Measurements from ENCODE around the gene PPP5C.

The PPP5C gene

DNA sequence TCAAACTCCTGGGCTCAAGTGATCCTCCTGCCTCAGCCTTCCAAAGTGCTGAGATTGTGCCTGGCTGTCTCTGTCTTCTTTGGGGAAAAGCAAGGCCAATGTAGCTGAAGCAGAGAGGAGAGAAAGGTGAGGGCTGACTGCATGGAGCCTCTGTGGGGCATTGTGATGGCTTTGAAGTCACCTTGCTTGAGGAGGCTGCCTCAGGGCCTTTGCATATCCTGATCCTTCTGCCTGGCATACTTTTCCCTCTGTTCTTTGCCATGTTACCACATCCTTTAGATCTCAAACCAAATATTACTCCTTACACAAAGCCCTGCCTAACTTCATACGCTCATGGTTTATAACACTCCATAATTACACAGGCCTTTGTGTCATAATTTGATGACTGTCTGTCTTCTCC lies 9.4 kb upstream of the PPP5C start:
- DNase-seq = no peak

DNA sequence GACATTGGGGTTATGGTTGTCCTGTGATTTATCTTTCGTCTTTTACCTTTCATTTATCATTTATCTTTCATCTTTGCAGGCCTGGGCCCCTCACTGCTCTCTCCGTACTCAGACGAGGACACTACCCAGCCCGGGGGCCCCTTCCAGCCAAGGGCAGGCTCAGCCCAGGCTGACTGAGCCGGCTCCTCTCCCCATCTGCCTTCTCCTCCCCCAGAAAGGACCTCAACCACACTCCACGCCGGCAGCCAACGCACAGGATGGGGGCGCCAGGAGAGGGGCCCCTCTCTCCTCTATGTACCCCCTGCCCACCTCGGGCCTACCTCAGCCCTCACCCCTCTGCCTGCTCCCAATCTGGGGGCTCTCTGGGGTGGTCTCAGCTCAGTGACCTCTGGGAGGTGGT lies 7.4 kb upstream of the PPP5C start:
- no peak for DNase-seq

DNA sequence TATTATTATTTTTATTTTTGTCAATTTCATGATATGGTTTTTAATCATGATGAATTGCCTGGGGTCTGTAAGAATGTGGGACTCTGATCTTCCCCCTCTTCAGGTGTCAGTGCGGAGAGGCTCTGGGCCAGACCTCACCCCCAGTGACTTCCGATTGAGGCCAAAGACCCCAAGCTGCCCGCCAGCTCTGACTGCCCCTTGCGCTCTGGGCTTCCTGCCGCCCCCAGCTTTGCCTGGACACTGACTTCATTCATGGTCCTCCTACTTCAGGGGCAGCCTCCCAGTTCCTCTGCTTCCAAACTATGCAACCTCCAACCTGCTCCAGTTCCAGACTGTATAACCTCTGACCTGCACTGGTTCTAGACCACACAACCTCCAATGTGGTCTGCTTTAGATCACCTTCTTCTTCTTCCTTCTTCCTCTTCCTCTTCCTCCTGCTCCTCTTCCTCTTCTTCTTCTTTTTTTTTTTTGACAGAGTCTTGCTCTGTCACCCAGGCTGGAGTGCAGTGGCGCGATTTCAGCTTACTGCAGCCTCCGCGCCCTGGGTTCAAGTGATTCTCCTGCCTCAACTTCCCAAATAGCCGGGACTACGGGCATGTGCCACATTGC lies 6.7 kb upstream of the PPP5C start:
- no peak for DNase-seq

DNA sequence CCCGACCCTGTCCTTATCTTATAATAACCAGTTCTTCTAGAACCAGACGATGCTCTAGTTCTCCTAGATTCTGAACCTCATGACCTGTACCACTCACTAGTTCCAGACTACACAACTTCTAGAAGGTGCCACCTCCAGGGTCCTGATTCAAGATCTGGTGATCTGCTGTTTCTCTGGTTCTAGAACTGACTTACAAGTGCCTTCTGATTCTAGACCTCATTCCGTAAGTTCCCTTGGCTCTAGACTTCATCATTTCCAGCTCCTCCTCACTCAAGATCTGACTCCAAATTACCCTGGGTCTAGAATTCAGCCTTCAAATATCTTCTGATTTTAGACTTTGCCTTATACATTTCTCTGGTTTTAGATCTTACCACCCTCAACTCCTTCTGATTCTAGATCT lies 5.0 kb upstream of the PPP5C start:
- DNase-seq = no peak

DNA sequence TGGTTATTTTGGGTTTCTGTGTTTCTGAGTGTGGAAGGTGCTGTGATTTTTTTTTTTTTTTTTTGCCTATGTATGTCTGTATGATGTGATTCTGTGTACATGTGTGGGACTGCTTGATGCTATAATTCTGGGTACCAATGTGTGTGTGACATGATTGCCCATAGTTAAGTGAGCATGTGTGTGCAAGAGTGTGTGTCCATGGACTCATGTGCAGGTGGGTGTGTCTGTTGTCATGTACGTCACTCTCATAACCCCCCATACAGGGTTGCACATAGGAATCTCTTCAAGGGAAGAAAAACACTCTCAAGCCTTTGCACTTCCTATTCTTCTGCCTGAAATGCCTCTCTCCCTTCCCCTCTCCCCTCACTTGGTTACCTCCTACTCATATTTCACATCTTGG lies 2.5 kb upstream of the PPP5C start:
- no peak for DNase-seq

DNA sequence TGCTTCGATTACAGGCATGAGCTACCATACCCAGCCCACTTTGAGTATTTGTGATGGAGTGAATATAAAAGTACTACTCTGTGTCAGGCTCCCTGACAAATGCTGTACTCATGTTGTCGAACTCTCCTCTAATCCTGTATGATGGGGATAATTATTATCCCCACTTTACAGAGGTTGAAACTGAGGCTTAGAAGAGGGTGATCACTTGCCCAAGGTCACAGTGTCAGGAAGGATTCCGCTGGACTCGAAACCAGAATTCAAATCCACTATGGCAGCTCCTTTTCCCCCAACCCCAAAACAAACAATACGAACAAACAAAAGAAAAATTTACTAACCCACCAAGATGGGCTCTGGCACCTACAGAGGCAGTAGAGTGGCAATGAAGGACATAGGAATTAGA lies 1.7 kb upstream of the PPP5C start:
- no peak for DNase-seq

DNA sequence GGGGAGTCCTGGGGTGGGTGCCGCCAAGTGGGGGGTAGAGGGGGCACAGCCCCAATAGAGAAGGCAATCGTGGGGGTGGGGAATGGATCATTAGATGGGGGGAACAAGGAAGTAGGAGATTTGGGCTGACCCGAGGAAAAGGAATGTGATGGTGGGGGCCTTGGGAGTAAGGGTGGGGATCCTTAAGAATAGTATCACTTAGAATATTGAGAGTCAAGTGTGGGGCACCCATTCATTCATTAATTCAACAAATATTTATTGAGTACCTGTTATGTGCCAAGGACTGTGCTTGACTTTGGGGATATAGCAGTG lies 641 bp downstream of the PPP5C start:
- DNase-seq = no peak

DNA sequence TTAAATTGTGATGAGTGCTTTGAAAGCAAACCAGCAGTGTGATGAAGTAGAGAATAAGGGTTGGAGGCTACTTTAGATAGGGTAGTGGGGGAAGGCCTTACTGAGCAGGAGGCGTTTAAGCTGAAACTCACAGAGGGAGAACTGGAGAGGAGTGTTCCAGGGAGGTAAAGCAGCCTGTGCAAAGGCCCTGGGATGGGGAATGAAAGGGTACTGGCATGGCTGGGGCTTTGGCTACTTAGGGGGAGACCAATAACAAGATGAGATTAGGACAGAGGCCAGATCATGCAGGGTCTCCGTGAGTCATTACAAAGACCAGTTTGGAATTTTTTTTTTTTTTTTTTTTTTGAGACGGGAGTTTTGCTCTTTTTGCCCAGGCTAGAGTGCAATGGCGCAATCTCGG lies 1.1 kb downstream of the PPP5C start:
- DNase-seq = no peak

DNA sequence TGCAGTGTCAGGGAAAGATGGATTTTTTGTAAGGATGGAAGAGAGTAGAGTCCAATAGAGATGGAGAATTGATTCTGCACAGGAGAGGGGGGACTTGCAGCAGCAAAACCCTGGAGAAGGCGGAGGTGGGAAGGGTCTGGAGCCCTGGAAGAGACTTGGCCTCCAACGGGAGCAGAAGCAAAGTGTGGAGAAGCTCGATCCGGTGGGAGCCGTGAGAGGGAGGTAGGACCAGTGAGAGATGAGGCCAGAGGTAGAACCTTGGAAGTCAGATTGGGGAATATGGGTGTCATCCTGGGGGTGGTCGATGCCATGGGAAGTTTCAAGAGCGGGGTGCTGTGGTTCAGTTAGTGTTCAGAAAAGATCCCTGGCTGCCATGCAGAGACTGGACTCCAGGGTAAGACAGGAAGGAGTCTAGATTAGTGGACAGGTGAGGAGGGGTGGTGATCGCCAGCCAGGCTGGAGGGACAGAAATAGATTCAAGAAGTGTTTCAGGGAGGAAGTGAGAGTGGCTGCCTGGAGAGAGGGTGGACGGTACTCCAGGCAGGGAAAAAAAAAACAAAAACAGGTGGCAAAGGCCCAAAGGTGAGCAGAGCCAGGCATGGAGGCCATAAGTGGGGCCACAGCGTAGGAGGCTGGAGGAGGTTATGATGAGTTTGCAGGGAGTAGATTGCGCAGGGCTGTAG lies 2.6 kb downstream of the PPP5C start:
- DNase-seq = no peak

DNA sequence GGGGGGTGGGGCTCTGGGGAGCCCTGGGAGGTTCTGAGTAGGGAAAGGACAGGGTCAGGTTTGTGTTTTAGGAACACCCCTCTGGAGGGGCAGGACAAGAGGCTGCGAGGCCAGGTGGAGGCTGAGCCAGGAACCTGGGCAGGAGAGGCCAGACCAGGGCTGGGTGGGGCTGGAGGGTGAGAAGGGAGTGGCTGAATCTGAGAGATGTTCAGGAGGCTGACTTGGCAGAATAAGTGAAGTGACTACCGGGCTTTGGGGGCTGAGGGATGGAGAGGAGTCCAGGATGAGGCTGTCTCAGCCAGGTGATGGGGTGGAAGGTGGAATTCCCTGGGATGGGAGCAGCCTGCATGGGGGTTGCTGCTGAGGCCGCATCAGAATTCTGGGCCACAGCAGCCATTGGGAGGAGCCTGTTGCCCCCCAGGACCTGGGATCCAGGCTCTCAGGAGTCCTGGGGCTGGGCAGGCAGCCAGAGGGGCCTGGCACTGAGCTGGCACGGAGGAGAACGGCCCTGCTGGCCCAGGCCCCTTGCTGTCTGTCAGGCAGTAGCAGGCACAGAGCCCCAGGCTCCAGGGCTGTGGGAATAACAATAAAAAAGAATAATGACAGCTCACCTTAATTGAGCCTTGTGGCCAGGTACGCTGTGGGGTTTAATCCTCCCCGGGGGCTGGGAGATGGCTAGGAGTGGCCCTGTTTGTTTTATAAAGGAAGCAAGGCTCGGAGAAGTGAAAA lies 3.3 kb downstream of the PPP5C start:
- no peak for DNase-seq

DNA sequence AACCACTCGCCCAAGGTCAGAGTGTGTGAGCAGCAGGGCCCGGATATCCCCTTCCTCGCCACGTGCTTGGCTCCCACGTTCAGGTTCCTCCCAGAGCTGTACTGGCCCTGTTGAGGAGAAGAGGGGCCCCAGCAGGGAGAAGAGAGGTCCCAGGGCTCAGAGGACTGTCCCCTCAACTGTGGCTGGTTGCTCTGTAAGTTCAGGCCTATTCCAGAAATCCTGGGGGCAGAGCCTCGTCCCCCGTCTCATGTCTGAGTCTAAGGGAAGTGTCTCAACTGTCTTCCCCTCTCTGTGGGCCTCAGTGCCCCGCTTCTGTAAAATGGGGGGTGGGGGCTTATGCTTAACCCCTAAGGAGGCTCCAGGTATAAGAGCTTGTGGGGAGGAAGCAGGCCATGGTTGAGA lies 3.9 kb downstream of the PPP5C start:
- DNase-seq = no peak

DNA sequence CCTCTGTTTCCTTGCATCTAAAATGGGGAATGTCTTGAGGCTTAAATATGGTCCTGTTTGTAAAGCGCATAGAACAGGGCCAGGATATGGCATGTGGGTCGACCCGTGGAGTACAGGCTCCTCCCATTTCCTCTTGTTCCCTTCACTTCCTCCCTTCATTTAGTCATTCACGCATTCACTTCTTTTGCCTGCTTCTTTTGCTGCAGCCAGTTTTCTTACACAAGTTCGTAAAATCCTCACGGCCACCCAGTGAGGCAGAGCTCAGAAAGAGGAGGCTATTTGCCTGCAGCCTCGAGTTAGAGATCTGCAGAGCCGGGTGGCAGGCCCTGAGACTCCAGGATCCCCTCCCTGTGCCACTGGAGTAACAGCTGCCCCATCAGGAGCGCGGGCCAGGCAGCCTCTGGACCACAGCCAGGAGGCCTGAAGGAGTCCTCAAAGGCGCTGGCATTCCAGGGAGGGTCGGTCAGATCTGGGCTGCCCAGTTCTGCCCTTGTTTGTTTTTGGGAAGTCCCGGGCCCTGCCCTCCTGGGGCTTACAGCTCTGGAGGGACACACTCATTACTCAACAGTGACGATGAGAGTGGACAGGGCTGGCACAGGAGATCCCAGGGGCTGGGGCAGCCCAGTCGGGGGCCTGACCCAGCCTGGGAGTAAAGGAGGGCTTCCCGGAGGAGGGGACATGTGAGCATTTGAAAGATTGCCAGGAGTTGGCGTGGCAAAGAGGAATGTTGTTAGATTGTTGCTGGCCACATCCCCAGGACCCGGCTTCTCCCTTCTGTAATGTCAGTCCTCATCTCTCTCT lies 4.6 kb downstream of the PPP5C start:
- DNase-seq = no peak

DNA sequence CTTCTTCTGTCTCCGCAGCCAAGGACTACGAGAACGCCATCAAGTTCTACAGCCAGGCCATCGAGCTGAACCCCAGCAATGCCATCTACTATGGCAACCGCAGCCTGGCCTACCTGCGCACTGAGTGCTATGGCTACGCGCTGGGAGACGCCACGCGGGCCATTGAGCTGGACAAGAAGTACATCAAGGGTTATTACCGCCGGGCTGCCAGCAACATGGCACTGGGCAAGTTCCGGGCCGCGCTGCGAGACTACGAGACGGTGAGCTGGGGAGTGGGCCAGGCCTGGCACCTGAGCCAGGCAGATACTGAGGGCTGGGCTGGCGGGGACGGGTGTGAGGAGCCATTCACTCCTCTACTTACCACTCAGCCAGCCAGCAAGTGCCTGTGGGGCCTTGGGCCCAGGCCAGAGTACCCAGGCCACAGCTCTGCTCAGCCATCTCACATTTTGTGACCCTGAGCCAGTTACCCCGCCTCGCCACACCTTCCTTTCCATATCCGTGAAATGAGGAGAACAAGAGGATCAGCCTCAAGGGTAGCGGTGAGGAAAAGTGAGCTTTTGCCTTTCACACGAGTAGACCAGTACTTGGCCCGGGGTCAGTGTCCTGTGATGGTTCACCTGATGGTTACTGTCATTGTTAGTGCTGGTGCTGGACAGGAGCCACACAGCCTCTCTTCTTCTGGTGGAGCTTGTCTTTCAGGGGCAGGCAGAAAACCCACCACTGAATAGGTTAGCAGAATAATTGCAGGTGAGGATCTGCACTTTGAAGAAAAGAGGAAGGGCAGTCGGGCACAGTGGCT lies 7.0 kb downstream of the PPP5C start:
- no peak for DNase-seq

DNA sequence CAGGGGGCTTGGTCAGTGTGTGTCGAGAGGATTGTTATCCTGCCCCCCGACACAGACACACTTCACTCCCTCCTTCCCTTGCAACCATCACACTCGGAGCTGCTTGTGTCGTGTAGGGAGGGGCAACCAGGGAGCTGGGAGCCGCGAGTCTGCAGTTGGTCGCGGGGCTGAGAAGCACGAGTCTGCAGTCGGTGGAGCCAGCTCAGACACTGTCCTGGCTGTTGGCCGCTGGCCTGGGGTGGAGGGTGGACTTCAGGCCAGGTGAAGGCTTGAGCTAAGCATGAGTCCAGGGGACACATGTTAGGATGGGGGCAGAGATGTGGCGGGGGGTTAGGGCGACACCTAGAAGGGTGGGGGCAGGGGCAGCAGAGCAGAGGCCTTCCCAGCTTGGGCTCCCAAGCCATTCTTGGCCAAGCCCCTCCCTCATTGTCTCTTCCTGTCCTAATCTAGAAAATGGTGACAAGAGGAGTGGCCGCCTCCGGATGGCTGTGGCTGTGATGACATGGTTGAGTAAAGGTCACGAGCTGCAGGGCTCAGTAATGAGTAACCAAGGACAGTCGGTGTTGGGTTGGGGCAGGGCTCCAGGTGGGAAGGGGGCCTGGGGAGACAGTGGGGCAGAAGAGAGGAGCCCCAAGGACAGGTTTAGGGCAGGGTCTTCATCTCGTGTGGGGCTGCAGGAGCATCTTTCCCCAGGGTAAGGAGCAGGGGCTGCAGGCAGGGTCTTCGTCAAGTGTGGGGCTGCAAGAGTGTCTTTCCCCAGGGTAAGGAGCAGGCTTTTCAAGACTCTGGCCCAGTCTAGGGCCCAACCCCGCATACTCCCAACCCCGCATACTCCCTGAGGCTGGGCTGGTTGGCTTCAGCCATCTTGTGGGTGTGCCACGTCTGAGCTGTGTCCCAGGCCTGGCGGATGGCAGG lies 8.6 kb downstream of the PPP5C start:
- DNase-seq = no peak

DNA sequence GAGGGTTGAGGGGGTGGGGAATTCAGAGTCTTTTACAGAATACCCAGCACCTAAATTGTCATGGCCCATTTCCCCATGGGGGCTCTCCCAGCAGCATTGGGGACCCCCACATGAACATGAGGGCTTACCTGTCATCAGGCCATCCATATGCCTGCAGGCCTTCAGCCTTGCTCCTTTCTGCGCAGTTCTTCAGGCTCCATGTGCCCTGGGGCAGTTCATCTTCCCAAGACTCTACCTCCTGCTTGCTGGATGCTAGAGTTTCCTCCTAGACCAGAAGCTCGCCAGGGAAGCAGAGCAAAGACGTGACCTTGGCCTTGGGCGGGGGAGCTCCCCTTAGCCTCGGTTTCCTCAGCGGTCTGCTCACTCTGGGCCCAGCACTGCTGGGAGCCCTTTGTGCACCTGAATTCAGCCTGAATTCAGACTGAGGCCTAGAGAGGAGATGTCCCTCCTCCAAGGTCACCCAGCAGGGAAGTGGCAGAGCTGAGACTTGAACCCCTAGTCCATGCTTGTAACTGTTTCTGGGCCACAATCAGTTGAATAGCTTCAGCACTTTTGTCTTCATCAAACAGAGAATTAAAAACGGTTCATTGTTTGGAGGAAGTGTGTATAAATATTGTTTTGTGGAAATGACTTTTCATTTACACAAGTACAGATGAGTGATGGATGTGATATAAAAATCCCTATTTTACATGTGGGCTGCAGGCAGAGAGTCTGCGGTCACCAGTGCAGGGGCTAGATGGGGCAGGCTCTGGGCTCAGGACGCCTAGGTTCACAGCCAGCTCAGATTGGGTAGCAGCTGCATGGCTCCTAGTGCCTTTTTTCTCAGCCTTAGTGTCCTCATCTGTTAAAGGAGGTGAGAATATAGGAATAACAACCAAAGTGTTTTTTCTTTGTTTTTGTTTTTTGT lies 9.5 kb downstream of the PPP5C start:
- no peak for DNase-seq

DNA sequence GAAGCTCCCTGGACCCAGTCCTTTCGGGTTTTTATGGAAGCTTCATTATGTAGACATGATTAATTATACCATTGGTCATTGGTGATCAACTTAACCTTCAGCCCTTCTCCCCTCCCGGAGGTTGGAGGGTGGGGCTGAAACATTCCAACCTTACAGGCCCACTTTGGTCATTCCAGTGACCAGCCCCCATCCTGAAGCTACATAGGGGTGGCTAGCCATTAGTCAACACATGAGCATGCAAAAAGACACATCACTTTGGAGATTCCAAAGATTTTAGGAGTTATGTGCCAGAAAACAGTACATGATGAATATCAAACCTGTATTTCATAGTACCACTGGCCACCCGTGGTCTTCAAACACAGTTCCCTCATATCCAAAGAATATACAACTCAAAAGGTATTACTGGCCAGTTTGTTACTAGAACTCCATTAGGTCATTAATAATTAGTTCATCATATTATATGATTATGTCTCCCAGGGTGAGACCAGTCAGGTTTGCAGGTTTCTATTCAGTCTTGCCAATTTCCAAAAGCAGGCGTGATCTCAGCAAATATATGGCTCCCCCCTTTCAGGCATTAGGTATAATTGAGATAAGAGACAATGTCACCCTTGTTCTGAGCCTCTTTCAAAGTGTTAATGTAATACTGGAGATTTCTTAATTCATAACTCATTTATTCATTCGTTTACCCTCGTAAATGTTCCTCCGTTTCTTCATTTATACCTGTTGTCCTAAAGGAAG lies 11.1 kb downstream of the PPP5C start:
- no peak for DNase-seq

DNA sequence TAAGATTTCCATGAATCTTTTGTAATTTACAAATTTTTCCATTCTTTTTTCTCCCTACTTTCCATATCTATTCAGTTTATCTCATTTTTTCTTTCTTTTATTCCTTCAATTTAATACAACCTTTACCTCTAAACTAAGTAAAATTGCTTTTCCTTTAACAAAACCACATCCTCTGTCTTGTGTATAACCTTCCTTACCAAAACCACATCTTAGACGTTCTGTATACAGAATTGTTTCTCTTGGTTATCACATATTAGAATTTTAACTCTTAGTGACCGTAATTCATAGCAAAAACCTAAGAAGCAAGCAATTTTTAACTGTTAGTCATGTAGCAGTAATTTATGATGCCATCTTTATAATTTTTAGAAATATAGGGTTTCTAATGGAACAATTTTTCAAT lies 15.0 kb downstream of the PPP5C start:
- no peak for DNase-seq

DNA sequence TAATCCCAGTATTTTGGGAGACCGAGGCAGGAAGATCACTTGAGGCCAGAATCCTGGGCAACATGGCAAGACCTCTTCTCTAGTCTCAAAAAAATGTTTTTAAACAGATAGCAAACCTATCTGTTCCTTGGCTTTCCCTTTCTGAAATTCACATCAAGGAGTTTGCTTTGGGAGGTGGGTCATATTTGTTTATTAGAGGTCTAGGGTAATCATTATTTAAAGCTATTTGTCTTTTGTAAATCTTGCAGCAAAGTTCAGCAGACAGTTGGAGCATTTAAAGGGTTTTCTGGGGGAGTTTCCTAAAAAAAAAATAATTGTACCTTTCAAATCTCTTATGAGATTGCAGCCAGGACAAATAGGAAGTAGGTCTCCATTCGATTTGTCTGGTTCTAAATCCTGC lies 17.5 kb downstream of the PPP5C start:
- DNase-seq = no peak

DNA sequence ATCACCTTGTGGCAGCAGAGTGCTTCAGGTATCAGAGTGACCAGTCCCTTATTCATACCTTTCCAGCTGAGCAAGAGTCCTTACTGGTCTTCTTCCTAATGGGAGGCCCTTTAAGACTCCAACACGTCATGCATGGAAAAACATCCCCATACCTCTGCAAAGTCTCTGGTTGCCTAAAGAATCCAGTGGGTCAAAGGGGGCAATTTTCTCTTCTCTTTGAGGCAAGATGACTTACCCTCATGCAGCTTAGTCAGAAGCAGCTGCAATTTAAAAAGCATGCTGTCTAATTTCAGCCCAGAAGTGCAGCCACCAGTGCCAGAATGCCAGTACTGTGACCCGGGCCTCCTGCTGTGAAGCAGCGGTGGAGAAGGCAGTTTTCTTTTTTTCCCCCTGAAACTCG lies 18.7 kb downstream of the PPP5C start:
- DNase-seq = no peak

Measured in NCI-H526 treated with DMSO at 0.1 percent for 48 hours (cell line).